ENCODE measurements around the gene CRYBA2. TPM values are rescaled to one million over a fixed set of nuclear protein-coding genes. Genes with fewer than 3 reads are reported as not detected.

Gene CRYBA2
- total and polyA plus RNA-seq, 9 of the 15 experiments (the other 6 are each of a cell fraction or from before 2014, with no cell fraction given): 0.11 to 1.8 (median 0.62) TPM; not detected in 5

DNA sequence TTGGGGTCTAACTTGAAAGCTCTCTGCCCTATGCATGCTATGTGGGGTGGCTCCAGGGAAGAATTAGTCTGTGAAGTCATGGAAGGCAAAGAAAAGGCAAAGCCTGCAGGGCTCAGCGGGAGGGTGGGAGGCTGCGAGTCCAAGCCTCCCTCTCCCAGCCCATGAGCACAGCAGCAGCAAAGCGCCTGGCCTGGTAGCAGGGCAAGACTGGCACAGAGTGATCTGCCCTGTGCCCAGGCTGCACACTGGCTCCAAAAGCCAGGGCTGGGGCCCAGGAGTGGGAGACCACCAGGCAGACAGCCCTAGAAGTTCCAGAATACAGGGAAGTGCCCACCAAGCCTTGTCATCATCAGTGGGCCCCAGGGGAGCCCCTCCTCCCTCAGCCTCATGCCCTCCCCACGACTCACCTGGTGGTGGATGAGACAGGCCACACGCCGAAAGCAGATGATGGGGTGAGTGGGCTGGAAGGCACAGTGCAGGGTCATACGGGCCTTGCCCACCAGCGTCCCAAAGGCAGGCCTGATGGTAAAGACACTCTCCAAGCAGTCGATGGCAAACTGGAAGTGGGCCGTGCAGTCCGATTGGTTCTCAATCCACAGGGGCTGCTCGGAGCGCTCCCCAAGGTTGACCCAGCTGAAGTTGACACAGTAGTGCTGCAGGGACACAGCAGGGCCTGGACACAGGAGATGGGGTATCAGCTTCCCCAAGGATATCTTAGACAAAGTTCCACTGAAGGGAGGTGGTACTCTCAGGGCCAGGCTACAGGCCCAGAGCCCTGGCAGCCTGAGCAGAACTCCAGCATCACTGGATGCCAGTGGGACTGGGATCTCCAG, 36.0 kb upstream of the CRYBA2 start (continued):
- TF ChIP-seq, protein P1, sequence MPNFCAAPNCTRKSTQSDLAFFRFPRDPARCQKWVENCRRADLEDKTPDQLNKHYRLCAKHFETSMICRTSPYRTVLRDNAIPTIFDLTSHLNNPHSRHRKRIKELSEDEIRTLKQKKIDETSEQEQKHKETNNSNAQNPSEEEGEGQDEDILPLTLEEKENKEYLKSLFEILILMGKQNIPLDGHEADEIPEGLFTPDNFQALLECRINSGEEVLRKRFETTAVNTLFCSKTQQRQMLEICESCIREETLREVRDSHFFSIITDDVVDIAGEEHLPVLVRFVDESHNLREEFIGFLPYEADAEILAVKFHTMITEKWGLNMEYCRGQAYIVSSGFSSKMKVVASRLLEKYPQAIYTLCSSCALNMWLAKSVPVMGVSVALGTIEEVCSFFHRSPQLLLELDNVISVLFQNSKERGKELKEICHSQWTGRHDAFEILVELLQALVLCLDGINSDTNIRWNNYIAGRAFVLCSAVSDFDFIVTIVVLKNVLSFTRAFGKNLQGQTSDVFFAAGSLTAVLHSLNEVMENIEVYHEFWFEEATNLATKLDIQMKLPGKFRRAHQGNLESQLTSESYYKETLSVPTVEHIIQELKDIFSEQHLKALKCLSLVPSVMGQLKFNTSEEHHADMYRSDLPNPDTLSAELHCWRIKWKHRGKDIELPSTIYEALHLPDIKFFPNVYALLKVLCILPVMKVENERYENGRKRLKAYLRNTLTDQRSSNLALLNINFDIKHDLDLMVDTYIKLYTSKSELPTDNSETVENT (CRISPR knock-in tag; IDR thresholded peaks at IDR 0.05): no peak
- TF ChIP-seq, protein P2, sequence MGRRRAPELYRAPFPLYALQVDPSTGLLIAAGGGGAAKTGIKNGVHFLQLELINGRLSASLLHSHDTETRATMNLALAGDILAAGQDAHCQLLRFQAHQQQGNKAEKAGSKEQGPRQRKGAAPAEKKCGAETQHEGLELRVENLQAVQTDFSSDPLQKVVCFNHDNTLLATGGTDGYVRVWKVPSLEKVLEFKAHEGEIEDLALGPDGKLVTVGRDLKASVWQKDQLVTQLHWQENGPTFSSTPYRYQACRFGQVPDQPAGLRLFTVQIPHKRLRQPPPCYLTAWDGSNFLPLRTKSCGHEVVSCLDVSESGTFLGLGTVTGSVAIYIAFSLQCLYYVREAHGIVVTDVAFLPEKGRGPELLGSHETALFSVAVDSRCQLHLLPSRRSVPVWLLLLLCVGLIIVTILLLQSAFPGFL (CRISPR knock-in tag; IDR thresholded peaks at IDR 0.05): no peak
- TF ChIP-seq TBL1XR1 (IDR thresholded peaks at IDR 0.05; ENCODE audit: low read length in 2 of 2): no peak
- TF ChIP-seq STAT5A (IDR thresholded peaks at IDR 0.05; ENCODE audit: borderline replicate concordance, low read length): no peak

DNA sequence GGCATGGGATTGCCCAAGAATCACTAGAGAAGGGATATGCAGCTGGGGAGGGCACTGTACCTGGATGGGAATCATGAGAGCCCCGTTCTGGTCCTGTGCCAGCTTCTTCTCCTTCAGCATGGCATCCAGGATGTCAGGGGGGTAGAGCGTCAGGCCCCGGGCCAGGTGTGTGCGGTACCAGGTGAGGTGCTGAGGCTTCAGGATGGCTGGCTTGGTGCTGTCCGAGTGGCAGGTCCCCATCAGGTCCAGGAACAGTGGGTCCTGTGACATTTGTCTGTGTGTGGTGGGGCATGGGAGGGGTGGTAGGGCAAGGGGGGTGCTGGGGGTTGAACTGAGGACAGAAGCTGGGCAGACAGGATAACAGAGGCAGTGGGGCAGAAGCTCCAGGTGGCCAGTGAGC, 34.9 kb upstream of the CRYBA2 start:
- no peak for FAIRE-seq
- 0% methylated on average over 4 of the region's 5 CpGs for WGBS (ENCODE audit: insufficient coverage, low coverage, missing lambda C conversion rate)
- Histone ChIP-seq H3K36me3 (ENCODE audit: control insufficient read depth, insufficient read depth, low read length) (no peaks in the 10 kb centered on the region), H3K27ac (ENCODE audit: extremely low read depth, low read depth, low read length) (no peak overlapping the region), H4K20me1 (replicated peaks; ENCODE audit: control insufficient read depth, insufficient read depth, low read length) (no peaks in the 10 kb centered on the region; the same call in 1 of the 2 replicates), H3K9ac (ENCODE audit: insufficient read depth in 1 of 2, low read depth in 2 of 2, low read length in 2 of 2) (no peak overlapping the region), H3K9me1 (ENCODE audit: control insufficient read depth, insufficient read depth, low read length) (no peaks in the 10 kb centered on the region), H3K9me3 (replicated peaks; ENCODE audit: control insufficient read depth, insufficient read depth, low read depth, low read length) (no peaks in the 10 kb centered on the region), H3K27me3 (ENCODE audit: control insufficient read depth in 2 of 2, insufficient read depth in 2 of 2, low read length in 2 of 2) (peaks cover 5 to 61% of the 10 kb centered on the region in 2 experiments; a peak in 4 of 5 replicates), H2AFZ (ENCODE audit: low read depth, low read length) (no peak overlapping the region), H3K4me2 (ENCODE audit: insufficient read depth, low read length) (no peak overlapping the region), H3K4me3 (no peak overlapping the region), H3K79me2 (ENCODE audit: control insufficient read depth, insufficient read depth, low read length) (no peaks in the 10 kb centered on the region), H3K4me1 (replicated peaks in 1 of 2; ENCODE audit: control insufficient read depth in 2 of 2, insufficient read depth in 2 of 2, low read length in 2 of 2) (peaks cover 0 to 4% of the 10 kb centered on the region in 2 experiments; a peak in 1 of 5 replicates)
- no peak for ATAC-seq
- no peak for DNase-seq (ENCODE audit: extremely low read depth in 1 of 4, low spot score in 3 of 4)
- in situ Hi-C loops (cut with MboI): loop anchor here (10.0 kb wide), 1 partner anchor 127 kb away; no protein-coding TSS in a partner anchor
- POLR2A ChIA-PET: interaction anchor here (0.6 to 1.2 kb wide), 2 partner anchors 13 to 176 kb away, joined by 3 to 4 read pairs; partner anchors contain the start of gene CFAP65
- no TSS peak for BruUV-seq (replicated peaks)
- CTCF ChIA-PET (ENCODE audit: low intra/inter-chr PET ratio): interaction anchor here (0.7 to 3.8 kb wide), 2 partner anchors 91 to 127 kb away, joined by 3 to 31 read pairs; no protein-coding TSS in a partner anchor
- intact Hi-C loops (cut with micrococcal nuclease): loop anchor here (2.0 kb wide), 1 partner anchor 127 kb away; no protein-coding TSS in a partner anchor
- TF ChIP-seq PPARD (CRISPR knock-in tag; IDR thresholded peaks at IDR 0.05) (no peak), ZNF589 (CRISPR knock-in tag; IDR thresholded peaks at IDR 0.05; ENCODE audit: low read depth) (no peak), ZNF695 (CRISPR knock-in tag; IDR thresholded peaks at IDR 0.05) (no peak), JUNB (CRISPR knock-in tag; conservative IDR thresholded peaks at IDR 0.05) (no peak), ASH1L (IDR thresholded peaks at IDR 0.05; ENCODE audit: borderline replicate concordance, low read depth, partially characterized antibody) (no peak), BRF2 (IDR thresholded peaks at IDR 0.05; ENCODE audit: borderline replicate concordance, insufficient read depth, insufficient read length) (no peak), RFX5 (IDR thresholded peaks at IDR 0.05; ENCODE audit: low read depth, low read length) (no peak)
- TF ChIP-seq, protein P3, sequence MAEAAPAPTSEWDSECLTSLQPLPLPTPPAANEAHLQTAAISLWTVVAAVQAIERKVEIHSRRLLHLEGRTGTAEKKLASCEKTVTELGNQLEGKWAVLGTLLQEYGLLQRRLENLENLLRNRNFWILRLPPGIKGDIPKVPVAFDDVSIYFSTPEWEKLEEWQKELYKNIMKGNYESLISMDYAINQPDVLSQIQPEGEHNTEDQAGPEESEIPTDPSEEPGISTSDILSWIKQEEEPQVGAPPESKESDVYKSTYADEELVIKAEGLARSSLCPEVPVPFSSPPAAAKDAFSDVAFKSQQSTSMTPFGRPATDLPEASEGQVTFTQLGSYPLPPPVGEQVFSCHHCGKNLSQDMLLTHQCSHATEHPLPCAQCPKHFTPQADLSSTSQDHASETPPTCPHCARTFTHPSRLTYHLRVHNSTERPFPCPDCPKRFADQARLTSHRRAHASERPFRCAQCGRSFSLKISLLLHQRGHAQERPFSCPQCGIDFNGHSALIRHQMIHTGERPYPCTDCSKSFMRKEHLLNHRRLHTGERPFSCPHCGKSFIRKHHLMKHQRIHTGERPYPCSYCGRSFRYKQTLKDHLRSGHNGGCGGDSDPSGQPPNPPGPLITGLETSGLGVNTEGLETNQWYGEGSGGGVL (CRISPR knock-in tag; IDR thresholded peaks at IDR 0.05): no peak

All from K562 (cell line).